DMS153 treated with DMSO at 0.1 percent for 48 hours (cell line): ENCODE data around the gene LRRC7.

Experiments used
- DNase-seq: peaks from one replicate; lab custom pipeline; 2025; ENCODE audit not compliant: unreplicated experiment; lab: John Stamatoyannopoulos, UW

LRRC7 gene

DNA sequence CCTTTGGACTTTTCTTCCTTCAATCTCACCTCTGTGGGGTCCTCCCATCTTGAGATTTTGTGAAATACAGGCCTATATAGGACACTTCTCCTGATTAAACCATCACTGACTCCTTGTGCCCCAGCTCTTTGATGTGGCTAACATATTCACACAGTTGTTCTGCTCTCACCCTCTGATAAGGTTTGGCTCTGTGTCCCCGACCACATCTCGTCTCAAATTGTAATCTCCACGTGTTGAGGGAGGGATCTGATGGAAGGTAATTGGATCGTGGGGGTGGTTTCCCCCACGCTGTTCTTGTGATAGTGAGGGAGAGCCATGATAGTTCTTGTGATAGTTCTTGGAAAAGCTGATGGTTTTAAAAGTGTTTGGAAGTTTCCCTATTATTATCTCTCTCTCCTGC is 19.7 kb downstream of the LRRC7 start:
- DNase-seq, result no peak

- no peak for DNase-seq
Measured at GRCh38 chr1:69589799-69590198, 22.1 kb downstream of the LRRC7 start.

- DNase-seq, result no peak
Measured at GRCh38 chr1:69592341-69592740, 24.6 kb downstream of the LRRC7 start.

GRCh38 chr1:69595486-69595885 is 27.8 kb downstream of the LRRC7 start:
- DNase-seq, result no peak

DNA sequence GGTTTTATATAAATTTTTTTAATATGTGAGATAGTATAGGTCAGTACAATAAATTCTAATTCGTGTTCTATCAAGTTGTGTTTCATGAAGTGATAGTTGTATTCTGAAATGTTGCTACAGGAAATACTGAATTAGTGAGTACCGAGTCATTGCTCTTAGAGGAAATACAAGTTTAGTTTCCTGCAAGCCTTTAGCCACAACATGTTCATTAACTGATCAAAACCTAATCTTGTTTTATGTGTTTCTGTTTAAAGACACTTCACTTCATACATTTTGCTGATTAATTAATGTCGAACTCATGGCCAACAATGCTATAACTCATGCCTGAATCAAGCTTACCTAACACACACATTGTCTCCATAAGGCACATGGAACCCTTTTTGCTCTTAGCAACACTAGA is 43.6 kb downstream of the LRRC7 start:
- DNase-seq, result no peak

DNA sequence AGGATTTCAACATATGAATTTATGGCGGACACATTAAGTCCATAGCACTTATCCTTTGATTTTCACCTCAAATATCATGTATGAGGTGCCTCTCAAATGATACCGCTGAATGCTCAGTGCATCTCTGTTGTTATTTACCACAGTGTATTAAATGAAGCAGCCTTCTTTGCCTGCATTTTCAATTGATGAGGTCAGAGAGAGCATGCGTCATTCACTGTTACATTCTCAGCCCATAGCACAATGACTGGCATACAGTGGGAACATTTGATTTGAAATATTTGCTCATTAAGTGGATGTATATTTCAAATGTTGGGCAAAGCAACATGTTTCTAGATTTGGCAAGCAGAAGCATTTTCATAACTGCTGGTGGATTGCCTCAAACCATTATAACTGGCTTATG is 45.7 kb downstream of the LRRC7 start:
- DNase-seq, result no peak

DNA sequence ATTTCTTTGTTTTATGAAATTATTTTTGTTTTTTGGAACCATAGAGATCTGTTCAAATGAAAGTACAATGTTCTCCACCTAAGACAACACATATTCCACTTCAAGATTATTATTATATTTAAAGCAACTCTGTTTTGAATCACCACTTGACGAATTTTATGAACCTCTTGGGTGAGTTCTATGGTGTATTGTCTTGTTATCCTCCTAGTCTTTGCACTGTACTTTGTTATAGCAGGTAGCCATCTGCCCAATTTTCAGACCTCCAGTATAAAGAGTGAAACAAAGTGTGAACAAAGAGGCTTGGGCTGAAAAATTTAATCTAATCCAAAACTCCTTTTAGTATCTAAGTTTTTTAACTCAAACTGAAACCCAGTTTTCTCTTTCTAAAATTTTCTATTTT is 71.0 kb downstream of the LRRC7 start:
- DNase-seq, result no peak

GRCh38 chr1:69639159-69639558 is 71.4 kb downstream of the LRRC7 start:
- no peak for DNase-seq

GRCh38 chr1:69643266-69643665 is 75.5 kb downstream of the LRRC7 start:
- no peak for DNase-seq

- no peak for DNase-seq
Measured at GRCh38 chr1:69645477-69645876, 77.8 kb downstream of the LRRC7 start.

DNA sequence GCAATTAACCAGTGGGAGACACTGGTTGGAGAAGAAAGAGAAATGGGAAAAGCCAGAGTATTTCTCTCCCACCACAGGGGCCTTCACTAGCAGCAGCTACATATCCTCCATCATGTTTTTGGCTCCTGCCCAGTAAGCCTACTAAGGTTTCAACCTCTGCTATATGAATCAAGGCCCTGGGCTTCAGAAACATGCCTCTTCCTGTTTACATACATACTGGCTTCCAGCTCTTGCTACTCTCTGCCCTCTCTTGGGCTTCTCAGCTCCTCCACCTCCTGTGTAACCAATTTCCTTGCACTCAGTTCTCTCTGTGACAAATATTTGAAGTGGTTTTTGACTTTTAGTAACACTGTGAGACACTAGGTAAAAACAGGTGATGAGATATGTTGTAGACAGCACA is 80.8 kb downstream of the LRRC7 start:
- DNase-seq, result peak; percentile 36

DNA sequence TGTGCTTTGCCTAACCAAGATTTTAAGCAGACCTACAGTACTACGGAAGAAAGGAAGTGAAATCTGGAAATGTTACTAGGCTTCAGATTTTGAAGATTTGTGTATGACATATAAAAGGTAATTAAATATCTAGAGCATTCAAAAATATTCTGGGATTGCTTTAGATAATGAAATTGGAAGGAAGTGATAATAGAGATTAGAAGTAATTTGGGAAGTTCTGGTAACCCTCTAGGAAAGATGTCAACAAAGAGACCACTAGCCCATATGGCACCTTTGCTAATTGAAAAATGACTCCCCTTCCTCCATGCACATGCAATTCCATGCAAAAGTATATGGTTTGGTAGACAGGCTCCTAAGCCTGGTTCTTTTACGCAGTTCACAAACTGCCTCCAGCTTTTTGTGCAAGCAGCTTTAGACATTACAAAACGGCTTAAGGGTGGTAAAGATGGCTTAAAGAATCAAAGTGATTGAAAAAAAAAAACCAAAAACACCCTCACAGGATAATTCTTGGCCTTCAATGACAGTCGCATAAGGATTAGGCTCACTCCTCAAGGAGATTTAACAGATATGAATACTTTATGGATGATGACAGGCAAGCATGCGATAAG is 81.8 kb downstream of the LRRC7 start:
- DNase-seq, result no peak

DNA sequence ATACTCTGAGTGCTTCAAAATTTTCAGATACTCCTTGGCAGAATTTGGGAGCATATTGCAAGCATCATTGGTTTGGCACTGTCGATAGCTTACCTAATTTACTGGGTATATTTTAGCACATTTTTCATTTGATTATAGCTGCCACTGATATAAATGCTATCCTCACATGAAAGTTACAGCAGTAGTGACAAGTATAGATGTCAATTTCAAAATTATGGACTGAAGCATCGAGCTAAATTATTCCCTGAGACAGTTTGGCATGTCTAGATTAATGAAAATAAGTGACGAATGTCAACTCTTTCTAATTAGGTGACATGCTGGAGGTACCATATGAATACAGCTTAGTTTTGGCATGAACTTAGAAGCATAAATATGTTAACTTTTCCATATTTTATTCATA is 83.1 kb downstream of the LRRC7 start:
- no peak for DNase-seq

GRCh38 chr1:69651656-69652055 is 83.9 kb downstream of the LRRC7 start:
- DNase-seq, result no peak

GRCh38 chr1:69657971-69658370 is 90.2 kb downstream of the LRRC7 start:
- no peak for DNase-seq

DNA sequence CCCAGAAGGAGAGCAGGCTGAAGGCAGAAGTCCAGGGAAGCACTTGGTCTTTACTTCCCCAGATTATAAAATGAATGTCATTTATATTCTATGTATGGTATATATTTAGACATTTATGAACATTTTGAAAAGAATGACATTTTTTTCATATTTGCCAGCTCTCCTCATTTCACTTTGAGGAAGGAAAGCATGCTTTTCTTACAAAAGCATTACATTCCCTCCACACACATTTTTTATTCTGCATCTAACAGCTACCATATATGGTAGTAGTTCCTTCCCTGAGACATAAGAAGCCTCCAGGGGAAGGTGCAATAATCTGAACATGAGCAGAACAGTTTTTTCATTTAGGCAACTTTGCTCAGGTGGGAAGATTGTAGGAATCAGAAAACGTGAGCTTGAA is 94.0 kb downstream of the LRRC7 start:
- no peak for DNase-seq

DNA sequence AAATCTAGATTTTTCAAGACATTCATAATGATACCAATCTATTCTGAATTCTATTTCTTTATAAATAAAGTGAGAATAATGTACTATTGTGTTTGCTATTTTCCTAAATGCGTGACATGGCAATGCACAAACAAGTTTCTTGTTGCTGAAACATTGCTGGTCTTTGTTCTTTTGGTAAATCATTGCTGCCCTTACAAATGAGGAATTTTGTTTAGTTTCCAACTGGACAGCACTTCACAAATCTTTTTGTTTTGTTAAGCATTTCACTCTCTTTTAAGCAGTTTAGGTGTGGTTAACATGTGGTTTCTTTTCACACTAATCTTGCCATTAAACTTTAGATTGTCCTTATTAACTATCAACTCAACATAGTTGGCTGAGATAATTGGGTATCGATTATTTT is 94.6 kb downstream of the LRRC7 start:
- no peak for DNase-seq

DNA sequence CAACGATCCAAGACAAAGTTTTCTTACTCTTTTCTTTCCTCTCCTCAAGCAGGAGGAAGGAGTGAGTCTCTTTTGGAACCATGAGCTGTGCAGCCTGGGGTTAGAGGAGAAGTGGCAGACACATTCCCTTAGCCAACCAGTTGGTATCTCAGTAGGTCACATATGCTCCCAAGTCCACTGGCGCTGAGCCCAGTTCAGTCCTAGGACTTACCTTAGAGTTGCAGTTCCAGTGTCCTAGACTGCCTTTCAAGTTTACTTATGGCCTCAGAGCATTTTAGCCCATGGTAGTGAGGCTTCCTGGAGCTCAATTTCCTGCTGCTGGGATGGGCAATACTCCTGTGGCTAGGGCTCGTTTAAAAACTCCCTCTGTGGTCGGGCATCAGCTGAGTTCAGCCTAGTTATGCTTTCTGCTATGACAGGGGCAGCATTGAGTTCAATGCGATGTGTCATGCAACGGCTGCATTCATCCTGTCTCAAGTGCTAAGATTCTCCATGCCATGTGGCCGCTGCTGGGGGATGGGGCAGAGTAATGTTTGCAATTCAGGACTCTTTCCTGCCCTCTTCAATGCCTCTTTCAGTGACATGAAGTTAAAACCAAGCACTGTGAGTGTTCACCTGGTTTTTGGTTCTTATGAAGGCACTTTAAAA is 103.8 kb downstream of the LRRC7 start:
- no peak for DNase-seq

DNA sequence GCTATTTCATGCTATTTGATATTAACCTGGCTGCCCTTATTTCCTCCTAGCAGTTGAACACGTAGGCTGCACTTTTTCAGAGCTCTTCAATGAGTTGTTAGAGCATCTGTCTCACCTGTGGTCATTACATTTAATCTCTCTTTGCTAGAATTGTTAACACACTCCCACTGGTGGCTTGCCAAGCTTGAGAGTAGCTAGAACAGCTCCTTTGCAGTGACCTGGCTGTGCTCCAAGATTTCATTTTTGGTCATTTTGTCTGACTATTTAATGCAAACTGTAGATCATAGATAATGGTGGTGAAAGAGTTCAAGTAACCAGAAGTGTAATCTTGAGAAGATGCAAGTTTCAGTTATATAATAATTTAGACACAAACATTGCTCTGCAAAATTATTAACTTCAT is 105.6 kb downstream of the LRRC7 start:
- DNase-seq, result peak; percentile 14

DNA sequence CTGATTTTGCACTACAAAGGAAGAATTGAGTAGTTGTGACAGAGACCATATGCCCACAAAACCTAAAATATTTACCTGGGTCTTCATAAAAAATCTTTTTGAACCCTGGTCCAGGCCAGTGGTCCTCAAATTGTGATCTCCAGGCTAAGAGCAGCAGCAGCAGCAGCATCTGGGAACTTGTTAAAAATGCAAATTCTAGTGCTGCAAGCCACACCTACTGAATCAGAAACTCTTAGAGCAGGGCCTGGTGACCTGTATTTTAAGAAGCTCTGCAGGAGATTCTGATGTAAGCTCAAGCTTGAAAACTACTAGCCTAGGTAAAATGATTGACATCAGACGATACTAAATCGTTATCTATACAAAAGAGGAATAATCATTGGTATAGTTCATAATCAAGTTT is 112.2 kb downstream of the LRRC7 start:
- no peak for DNase-seq

DNA sequence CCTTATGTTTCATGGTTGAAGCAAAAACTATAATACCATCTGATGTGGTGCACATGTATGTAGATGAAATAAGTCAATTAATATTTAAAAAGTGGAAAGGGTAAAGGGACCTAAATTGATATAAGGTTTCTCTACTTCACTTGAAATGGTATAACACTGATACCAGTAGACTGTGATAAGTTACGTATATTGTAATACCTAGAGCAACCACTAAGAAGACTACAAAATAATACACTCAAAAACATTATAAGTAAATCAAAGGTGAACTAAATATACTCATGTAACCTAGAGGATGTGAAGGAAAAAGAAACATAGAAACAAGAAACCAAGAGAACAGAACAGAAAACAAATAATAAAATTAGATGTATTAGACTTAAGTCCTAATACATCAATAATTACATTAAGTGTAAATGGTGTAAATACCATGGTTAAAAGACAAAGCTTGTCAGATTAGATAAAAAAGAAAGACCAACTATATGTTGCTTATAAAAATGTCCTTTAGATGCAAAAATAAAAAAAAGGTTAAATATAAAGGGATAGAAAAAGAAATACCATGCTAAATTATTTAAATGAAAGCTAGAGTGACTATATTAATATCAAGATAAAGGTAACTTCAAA is 118.8 kb downstream of the LRRC7 start:
- DNase-seq, result no peak

DNA sequence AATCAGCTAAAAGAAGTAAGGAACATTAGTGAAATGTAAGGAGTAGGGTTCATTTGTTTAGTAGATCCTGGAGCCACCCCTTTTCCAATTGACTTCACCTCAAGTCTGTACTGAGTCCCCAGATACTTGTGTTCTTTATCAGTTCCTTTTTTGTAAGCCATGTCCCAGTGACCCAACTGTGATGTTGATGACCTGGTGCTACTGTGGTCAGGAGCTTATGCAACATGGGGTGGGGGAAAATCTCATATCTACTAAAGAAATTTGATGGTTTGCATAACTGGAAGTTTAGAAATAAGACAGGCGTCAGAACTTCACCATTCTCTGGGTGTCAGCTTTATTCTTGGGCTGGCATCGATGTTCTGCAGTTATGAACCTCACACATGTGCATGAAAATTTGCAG is 120.5 kb downstream of the LRRC7 start:
- no peak for DNase-seq

DNA sequence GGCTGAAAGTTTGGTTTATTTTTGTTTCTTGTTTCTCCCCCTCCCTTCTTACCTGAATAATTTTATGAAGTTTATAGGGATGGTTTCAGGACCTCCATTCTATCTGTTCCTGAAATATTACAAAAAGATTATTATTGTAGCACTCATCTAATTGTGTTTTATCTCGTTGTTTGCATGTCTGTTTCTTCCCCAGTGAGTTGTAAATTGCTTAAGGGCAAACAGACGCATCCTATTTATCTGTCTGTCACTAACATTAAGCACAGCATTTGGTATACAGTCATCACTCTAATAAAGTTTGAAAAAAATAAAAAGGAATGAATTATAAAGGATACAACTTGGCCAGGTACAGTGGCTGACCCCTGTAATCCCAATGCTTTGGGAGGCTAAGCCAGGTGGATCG is 123.5 kb downstream of the LRRC7 start:
- DNase-seq, result no peak
